D721Med (cell line): ENCODE measurements around the gene ZNF280D.

ENCODE experiments used
- DNase-seq: peaks from one replicate; pipeline ENCODE4 v3.0.0; 2011; ENCODE audit warnings: low spot score; ENCODE audit not compliant: insufficient read length
- FAIRE-seq: peaks from 2 replicates; lab custom pipeline; 2011; peaks lifted over from hg19 to GRCh38; lab: Jason Lieb, UNC
- TF ChIP-seq, protein P1 (sequence below): IDR thresholded peaks from 2 replicates; pipeline ENCODE4 v1.5.1; 2012; ENCODE audit warnings: mild to moderate bottlenecking, control low read depth; ENCODE audit not compliant: insufficient read depth; ENCODE audit errors: missing control alignments

ZNF280D gene

GRCh38 chr15:56653787-56654186 is 79.5 kb downstream of the ZNF280D start:
- TF ChIP-seq, protein P1, sequence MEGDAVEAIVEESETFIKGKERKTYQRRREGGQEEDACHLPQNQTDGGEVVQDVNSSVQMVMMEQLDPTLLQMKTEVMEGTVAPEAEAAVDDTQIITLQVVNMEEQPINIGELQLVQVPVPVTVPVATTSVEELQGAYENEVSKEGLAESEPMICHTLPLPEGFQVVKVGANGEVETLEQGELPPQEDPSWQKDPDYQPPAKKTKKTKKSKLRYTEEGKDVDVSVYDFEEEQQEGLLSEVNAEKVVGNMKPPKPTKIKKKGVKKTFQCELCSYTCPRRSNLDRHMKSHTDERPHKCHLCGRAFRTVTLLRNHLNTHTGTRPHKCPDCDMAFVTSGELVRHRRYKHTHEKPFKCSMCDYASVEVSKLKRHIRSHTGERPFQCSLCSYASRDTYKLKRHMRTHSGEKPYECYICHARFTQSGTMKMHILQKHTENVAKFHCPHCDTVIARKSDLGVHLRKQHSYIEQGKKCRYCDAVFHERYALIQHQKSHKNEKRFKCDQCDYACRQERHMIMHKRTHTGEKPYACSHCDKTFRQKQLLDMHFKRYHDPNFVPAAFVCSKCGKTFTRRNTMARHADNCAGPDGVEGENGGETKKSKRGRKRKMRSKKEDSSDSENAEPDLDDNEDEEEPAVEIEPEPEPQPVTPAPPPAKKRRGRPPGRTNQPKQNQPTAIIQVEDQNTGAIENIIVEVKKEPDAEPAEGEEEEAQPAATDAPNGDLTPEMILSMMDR, result no peak
- DNase-seq (no peak), FAIRE-seq (no peak)

GRCh38 chr15:56653107-56653506 is 80.2 kb downstream of the ZNF280D start:
- TF ChIP-seq, protein P1, result no peak
- DNase-seq (no peak), FAIRE-seq (no peak)

GRCh38 chr15:56648311-56648710 is 85.0 kb downstream of the ZNF280D start:
- DNase-seq (no peak), FAIRE-seq (no peak)
- TF ChIP-seq, protein P1, result no peak

- TF ChIP-seq, protein P1, result no peak
- no peak for FAIRE-seq
- no peak for DNase-seq
Measured at GRCh38 chr15:56640549-56640948, 92.8 kb downstream of the ZNF280D start.

DNA sequence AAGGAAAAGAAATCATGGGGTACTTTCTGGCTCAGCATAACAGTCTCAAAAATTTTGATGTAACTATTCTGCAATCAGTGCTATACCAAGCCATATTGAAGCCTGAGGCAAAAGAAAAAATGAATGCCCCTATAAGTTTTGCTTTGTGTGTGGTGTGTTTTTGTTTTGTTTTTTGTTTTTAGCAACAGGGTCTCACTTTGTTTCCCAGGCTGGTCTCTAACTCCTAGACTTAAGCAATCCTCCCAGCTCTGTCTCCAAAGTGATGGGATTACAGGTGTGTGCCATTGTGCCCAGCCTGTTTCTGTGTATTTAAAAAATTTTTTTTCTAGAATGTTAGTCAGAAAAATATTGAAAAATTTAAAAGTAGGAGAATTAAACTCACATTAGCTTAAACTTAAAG is 93.2 kb downstream of the ZNF280D start:
- TF ChIP-seq, protein P1, result no peak
- FAIRE-seq, result no peak
- DNase-seq, result no peak

DNA sequence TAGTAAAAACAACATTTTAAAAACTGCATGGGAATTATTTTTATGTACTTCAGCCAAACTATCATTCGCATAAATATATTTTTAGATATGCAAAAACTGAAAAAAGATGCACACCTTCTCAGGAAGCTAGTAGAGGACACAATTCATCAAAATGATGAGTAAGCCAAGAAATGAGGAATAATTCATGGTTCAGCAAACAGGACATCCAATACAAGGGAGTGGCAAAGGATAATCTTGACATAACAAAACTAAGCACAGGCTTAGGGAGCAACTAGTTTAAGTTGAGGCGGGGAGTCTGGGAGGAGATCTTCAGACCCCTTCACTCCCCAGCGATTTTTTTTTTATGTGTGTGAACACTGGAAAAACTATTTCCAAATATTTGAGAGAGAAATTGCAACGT is 93.7 kb downstream of the ZNF280D start:
- TF ChIP-seq, protein P1, result no peak
- FAIRE-seq (no peak), DNase-seq (no peak)

DNA sequence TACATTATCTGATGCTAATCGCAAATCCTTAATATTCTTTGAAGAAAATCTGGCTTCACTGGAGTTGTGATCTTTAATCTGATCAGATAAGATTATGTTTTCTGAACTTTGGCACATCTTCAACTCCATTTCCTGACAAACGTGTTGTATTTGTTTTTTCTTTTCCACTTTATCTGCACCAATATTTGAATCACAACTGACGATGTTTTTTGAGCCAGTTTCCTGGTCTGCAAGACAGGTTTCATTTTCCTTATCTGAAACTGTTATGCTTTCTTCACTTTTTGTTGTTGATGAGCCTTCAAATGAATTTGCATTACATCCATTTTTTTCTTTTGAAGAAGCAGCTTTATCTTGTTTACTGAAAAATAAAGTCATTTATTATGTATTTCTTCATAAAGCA is 101.5 kb downstream of the ZNF280D start:
- TF ChIP-seq, protein P1, result no peak
- FAIRE-seq, result no peak
- DNase-seq, result no peak
